ENCODE results near the gene TERT. TPM values are rescaled to one million over a fixed set of nuclear protein-coding genes. Genes with fewer than 3 reads are reported as not detected.
"Not testable (repeated sequence)": the region's sequence is repeated elsewhere in the genome, so short reads cannot be mapped to it uniquely, and the experiment has no call there.

TERT gene
- total and polyA plus RNA-seq, 4 donors, result 0.02 TPM; not detected in 3

DNA sequence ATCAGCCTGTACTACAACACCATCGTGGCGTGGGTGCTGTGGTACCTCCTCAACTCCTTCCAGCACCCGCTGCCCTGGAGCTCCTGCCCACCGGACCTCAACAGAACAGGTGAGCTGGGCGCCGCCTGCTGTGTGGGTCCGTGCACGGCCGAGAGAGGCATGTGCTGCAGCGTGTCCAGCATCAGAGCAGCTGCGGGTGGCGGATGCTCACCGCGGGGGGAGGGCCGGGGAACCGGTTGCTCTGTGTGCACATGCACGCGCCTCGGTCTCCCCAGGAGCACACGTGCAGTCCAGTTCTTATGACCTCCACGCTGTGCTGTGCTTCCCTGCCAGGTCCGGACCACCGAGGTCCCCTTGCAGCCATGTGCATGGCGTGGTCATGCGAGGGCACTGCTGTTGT is 62.1 kb downstream of the TERT start:
- Histone ChIP-seq H3K9me3 (ENCODE audit: control insufficient read depth in 4 of 4, insufficient read depth in 3 of 4, low read length in 3 of 4) (peaks cover 0 to 16% (median 1%) of the 10 kb centered on the region in 4 donors), H3K27ac (ENCODE audit: low read depth in 1 of 2, low read length in 1 of 2) (no peak overlapping the region), H3K36me3 (ENCODE audit: control insufficient read depth in 4 of 4, insufficient read depth in 4 of 4, low read length in 4 of 4) (no peaks in the 10 kb centered on the region), H3K9ac (ENCODE audit: insufficient read depth in 1 of 2, low read length in 2 of 2) (no peak overlapping the region), H3K4me3 (no peak overlapping the region), H3K27me3 (ENCODE audit: control insufficient read depth in 3 of 3, insufficient read depth in 3 of 3, low read length in 2 of 3) (peaks cover 0 to 3% (median 0%) of the 10 kb centered on the region in 3 donors), H3K4me1 (ENCODE audit: control insufficient read depth in 5 of 5, insufficient read depth in 5 of 5, low read length in 5 of 5) (no peaks in the 10 kb centered on the region)
- DNase-seq (no peak), ATAC-seq (ENCODE audit: insufficient read depth, low FRiP score) (no peak)
- no peak for TF ChIP-seq CTCF (IDR thresholded peaks at IDR 0.05; ENCODE audit: control extremely low read depth, extremely low read depth)
- WGBS, 2 donors, result 94 to 98% methylated on average over 25 of the region's 25 CpGs

DNA sequence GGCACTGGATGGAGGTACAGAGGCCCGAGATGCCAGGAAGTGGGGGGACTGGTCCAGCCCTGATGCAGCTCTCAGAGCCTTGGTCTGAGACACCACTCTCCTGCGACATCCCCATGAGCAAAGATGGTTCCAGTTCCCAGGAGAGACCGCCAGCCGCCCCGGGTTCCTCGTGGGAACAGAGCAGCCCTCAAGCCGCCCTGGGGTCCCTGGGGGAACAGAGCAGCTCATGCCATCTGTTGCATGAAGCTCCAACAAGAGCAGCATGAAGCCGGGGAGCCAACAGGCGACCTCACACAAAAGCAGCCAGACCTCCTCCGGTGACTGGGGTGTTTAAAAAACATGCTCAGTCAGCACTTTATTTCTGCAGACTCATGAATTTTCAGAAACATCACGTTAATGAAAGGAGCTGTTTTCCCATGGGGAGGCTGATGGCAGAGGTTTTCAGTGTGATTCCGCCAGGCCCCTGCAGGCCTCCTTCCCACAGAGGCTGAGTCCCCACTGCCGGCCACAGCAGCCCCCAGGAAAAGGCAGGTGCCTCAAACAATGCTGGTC is 63.4 kb downstream of the TERT start:
- ATAC-seq (ENCODE audit: insufficient read depth, low FRiP score) (no peak), DNase-seq (peak in 1 of 3 donors; percentile 19)
- TF ChIP-seq CTCF (IDR thresholded peaks at IDR 0.05; ENCODE audit: control extremely low read depth, extremely low read depth), result no peak
- Histone ChIP-seq H3K4me3 (no peak overlapping the region), H3K9me3 (ENCODE audit: control insufficient read depth in 4 of 4, insufficient read depth in 3 of 4, low read length in 3 of 4) (peaks cover 0 to 14% (median 1%) of the 10 kb centered on the region in 4 donors), H3K4me1 (ENCODE audit: control insufficient read depth in 5 of 5, insufficient read depth in 5 of 5, low read length in 5 of 5) (no peaks in the 10 kb centered on the region), H3K27ac (ENCODE audit: low read depth in 1 of 2, low read length in 1 of 2) (no peak overlapping the region), H3K9ac (ENCODE audit: insufficient read depth in 1 of 2, low read length in 2 of 2) (no peak overlapping the region), H3K27me3 (ENCODE audit: control insufficient read depth in 3 of 3, insufficient read depth in 3 of 3, low read length in 2 of 3) (peaks cover 0 to 6% (median 0%) of the 10 kb centered on the region in 3 donors), H3K36me3 (ENCODE audit: control insufficient read depth in 4 of 4, insufficient read depth in 4 of 4, low read length in 4 of 4) (no peaks in the 10 kb centered on the region)
- 75 to 77% methylated on average over 13 of the region's 13 CpGs for WGBS, 2 donors

DNA sequence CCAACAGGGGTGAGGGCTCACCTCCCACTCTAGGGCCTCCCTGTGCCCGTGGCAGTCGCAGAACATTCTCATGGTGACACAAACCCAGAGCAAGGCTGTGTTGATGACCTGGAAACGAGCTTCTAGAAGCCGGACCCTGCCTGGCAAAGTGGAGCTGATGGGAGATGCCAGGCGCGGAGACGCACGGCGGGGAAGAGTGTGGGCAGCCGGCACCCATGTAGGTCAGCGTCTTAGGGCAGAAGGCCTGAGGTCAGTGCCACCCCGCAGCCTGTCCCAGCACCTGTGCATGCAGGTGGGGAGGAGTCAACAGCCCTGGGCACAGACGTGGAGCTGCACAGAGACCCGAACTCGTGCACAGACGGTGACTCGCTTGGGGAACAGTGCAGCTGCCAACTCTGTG is 64.3 kb downstream of the TERT start:
- H3K4me1 ChIP-seq (ENCODE audit: control insufficient read depth in 5 of 5, insufficient read depth in 5 of 5, low read length in 5 of 5), result no peaks in the 10 kb centered on the region
- no peak overlapping the region for H3K27ac ChIP-seq (ENCODE audit: low read depth in 1 of 2, low read length in 1 of 2)
- H3K9ac ChIP-seq (ENCODE audit: insufficient read depth in 1 of 2, low read length in 2 of 2), result no peak overlapping the region
- TF ChIP-seq CTCF (IDR thresholded peaks at IDR 0.05; ENCODE audit: control extremely low read depth, extremely low read depth), result no peak
- H3K4me3 ChIP-seq, result no peak overlapping the region
- 85 to 88% methylated on average over 17 of the region's 17 CpGs for WGBS, 2 donors
- ATAC-seq (ENCODE audit: insufficient read depth, low FRiP score), result no peak
- peaks cover 0 to 12% (median under 1%) of the 10 kb centered on the region in 4 donors for H3K9me3 ChIP-seq (ENCODE audit: control insufficient read depth in 4 of 4, insufficient read depth in 3 of 4, low read length in 3 of 4)
- H3K36me3 ChIP-seq (ENCODE audit: control insufficient read depth in 4 of 4, insufficient read depth in 4 of 4, low read length in 4 of 4), result no peaks in the 10 kb centered on the region
- DNase-seq, result no peak
- H3K27me3 ChIP-seq (ENCODE audit: control insufficient read depth in 3 of 3, insufficient read depth in 3 of 3, low read length in 2 of 3), result peaks cover 0 to 6% (median 0%) of the 10 kb centered on the region in 3 donors

GRCh38 chr5:1229822-1230221 is 65.0 kb downstream of the TERT start:
- peaks cover 0 to 4% (median 0%) of the 10 kb centered on the region in 4 donors for H3K9me3 ChIP-seq (ENCODE audit: control insufficient read depth in 4 of 4, insufficient read depth in 3 of 4, low read length in 3 of 4)
- 35 to 38% methylated on average over 5 to 7 of the region's 7 CpGs for WGBS, 2 donors
- no peak for TF ChIP-seq CTCF (IDR thresholded peaks at IDR 0.05; ENCODE audit: control extremely low read depth, extremely low read depth)
- H3K27me3 ChIP-seq (ENCODE audit: control insufficient read depth in 3 of 3, insufficient read depth in 3 of 3, low read length in 2 of 3), result peaks cover 0 to 6% (median 0%) of the 10 kb centered on the region in 3 donors
- no peak overlapping the region for H3K9ac ChIP-seq (ENCODE audit: insufficient read depth in 1 of 2, low read length in 2 of 2)
- H3K4me3 ChIP-seq, result no peak overlapping the region
- H3K27ac ChIP-seq (ENCODE audit: low read depth in 1 of 2, low read length in 1 of 2), result no peak overlapping the region
- H3K4me1 ChIP-seq (ENCODE audit: control insufficient read depth in 5 of 5, insufficient read depth in 5 of 5, low read length in 5 of 5), result no peaks in the 10 kb centered on the region
- no peak for ATAC-seq (ENCODE audit: insufficient read depth, low FRiP score)
- DNase-seq, result peak in 2 of 3 donors; percentile 10 to 46
- H3K36me3 ChIP-seq (ENCODE audit: control insufficient read depth in 4 of 4, insufficient read depth in 4 of 4, low read length in 4 of 4), result no peaks in the 10 kb centered on the region

DNA sequence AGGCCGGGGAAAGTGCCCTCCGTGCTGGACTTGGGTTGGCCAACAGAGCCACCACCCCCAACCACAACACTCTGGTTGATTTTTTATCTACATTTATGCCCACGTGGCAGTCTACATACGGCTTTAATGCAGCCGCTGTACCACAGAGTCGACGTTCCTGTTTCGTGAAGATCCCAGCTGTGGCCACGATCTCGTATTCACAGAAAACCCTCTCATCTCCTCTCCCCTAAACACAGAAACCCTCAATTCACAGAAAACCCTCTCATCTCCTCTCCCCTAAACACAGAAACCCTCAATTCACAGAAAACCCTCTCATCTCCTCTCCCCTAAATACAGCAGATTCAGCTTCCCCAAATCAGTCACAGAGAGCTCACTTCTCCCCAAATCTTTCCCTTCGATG is 65.8 kb downstream of the TERT start:
- ATAC-seq (ENCODE audit: insufficient read depth, low FRiP score); H3K27ac ChIP-seq (ENCODE audit: low read depth in 1 of 2, low read length in 1 of 2); H3K4me1 ChIP-seq (ENCODE audit: control insufficient read depth in 5 of 5, insufficient read depth in 5 of 5, low read length in 5 of 5); H3K27me3 ChIP-seq (ENCODE audit: control insufficient read depth in 3 of 3, insufficient read depth in 3 of 3, low read length in 2 of 3); H3K9ac ChIP-seq (ENCODE audit: insufficient read depth in 1 of 2, low read length in 2 of 2); H3K4me3 ChIP-seq; H3K9me3 ChIP-seq (ENCODE audit: control insufficient read depth in 4 of 4, insufficient read depth in 3 of 4, low read length in 3 of 4); DNase-seq; H3K36me3 ChIP-seq (ENCODE audit: control insufficient read depth in 4 of 4, insufficient read depth in 4 of 4, low read length in 4 of 4): not testable (repeated sequence)
- 81 to 85% methylated on average over 11 of the region's 11 CpGs for WGBS, 2 donors
